ENCODE measurements around the gene PLXNA4.

DNA sequence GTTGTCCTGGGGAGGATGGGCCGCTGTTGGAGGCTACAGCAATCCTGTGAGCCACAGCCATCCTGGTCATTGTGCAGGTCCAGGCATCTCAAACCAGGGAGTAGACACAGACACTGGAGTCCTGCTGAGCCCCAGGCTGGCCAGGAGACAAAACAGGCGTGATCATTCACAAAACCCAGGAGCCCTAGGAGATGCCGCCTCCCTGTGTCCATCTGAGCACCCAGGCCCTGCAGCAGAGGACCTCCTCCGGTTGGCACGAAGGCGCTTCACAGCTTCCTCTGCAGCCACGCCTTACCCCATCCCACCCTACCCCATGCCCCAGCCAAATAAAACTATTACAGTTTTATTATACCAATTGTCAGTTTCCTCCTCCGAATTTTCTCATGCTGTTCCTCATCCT is 183.6 kb downstream of the PLXNA4 start:
- TF ChIP-seq, protein P1, sequence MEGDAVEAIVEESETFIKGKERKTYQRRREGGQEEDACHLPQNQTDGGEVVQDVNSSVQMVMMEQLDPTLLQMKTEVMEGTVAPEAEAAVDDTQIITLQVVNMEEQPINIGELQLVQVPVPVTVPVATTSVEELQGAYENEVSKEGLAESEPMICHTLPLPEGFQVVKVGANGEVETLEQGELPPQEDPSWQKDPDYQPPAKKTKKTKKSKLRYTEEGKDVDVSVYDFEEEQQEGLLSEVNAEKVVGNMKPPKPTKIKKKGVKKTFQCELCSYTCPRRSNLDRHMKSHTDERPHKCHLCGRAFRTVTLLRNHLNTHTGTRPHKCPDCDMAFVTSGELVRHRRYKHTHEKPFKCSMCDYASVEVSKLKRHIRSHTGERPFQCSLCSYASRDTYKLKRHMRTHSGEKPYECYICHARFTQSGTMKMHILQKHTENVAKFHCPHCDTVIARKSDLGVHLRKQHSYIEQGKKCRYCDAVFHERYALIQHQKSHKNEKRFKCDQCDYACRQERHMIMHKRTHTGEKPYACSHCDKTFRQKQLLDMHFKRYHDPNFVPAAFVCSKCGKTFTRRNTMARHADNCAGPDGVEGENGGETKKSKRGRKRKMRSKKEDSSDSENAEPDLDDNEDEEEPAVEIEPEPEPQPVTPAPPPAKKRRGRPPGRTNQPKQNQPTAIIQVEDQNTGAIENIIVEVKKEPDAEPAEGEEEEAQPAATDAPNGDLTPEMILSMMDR (IDR thresholded peaks at IDR 0.05; ENCODE audit: low read depth, low read length), result no peak
- TF ChIP-seq EZH2phosphoT487 (IDR thresholded peaks at IDR 0.05; ENCODE audit: low read depth), result no peak
